Sigmoid colon (tissue), 3 donors: ENCODE results near the gene SESTD1.

Experiments
- POLR2A ChIP-seq, 2 donors: fragments of 450-650 bp; IDR thresholded peaks; one replicate each; pipeline ENCODE4 v1.6.1; 2016; ENCODE audit warnings: antibody characterized with exemption in 2 of 2, mild to moderate bottlenecking in 2 of 2, moderate library complexity in 2 of 2
- TF ChIP-seq, protein P1 (sequence below), 4 experiments: fragments of 450-650 bp in 3 of 4; fragments of 200-600 bp in 1 of 4; IDR thresholded peaks; one replicate each; pipeline ENCODE4 v1.5.1; 2016 to 2019; ENCODE audit warnings: antibody characterized with exemption in 4 of 4, mild to moderate bottlenecking in 3 of 4, moderate library complexity in 2 of 4

DNA sequence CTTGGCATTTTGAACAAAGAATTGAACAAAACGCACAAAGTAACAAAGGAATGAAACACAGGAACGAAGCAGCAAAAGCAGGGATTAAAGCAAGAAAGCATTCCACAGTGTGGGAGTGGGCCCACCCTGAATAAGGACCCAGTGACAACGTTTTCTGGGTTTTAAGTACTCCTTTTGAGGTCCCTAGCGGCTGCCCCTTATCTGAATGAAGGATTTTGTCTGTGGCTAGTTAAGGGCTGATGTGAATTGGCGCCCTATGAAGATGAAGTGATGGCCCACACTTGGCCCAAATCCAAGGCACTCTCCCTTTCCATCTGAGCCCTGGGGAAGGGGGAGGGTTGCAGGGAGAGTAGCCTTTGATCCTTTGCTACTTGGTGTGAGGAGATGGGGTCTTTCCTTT is 206.9 kb downstream of the SESTD1 start:
- TF ChIP-seq, protein P1, sequence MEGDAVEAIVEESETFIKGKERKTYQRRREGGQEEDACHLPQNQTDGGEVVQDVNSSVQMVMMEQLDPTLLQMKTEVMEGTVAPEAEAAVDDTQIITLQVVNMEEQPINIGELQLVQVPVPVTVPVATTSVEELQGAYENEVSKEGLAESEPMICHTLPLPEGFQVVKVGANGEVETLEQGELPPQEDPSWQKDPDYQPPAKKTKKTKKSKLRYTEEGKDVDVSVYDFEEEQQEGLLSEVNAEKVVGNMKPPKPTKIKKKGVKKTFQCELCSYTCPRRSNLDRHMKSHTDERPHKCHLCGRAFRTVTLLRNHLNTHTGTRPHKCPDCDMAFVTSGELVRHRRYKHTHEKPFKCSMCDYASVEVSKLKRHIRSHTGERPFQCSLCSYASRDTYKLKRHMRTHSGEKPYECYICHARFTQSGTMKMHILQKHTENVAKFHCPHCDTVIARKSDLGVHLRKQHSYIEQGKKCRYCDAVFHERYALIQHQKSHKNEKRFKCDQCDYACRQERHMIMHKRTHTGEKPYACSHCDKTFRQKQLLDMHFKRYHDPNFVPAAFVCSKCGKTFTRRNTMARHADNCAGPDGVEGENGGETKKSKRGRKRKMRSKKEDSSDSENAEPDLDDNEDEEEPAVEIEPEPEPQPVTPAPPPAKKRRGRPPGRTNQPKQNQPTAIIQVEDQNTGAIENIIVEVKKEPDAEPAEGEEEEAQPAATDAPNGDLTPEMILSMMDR (IDR thresholded peaks at IDR 0.05): no peak
- TF ChIP-seq POLR2A (IDR thresholded peaks at IDR 0.05): no peak
